ENCODE measurements around the gene GLB1L2.
"Not testable (repeated sequence)": the region's sequence is repeated elsewhere in the genome, so short reads cannot be mapped to it uniquely, and the experiment has no call there.

Gene GLB1L2

GRCh38 chr11:134328433-134328832 lies 3.4 kb upstream of the GLB1L2 start:
- no peak for DNase-seq

GRCh38 chr11:134330611-134331353 lies 1.0 kb upstream of the GLB1L2 start:
- no peak for DNase-seq

GRCh38 chr11:134332189-134332631 lies 422 bp downstream of the GLB1L2 start:
- DNase-seq: peak; percentile 16

- DNase-seq: no peak
Measured at GRCh38 chr11:134332782-134333181, 994 bp downstream of the GLB1L2 start.

GRCh38 chr11:134333312-134333711 lies 1.5 kb downstream of the GLB1L2 start:
- DNase-seq: no peak

- no peak for DNase-seq
Measured at GRCh38 chr11:134333946-134334345, 2.2 kb downstream of the GLB1L2 start.

- no peak for DNase-seq
Measured at GRCh38 chr11:134334796-134335571, 3.2 kb downstream of the GLB1L2 start.

- no peak for DNase-seq
Measured at GRCh38 chr11:134337051-134337450, 5.3 kb downstream of the GLB1L2 start.

- no peak for DNase-seq
Measured at GRCh38 chr11:134338068-134338467, 6.3 kb downstream of the GLB1L2 start.

GRCh38 chr11:134338654-134339053 lies 6.9 kb downstream of the GLB1L2 start:
- no peak for DNase-seq

GRCh38 chr11:134339756-134340155 lies 8.0 kb downstream of the GLB1L2 start:
- no peak for DNase-seq

- DNase-seq: no peak
Measured at GRCh38 chr11:134340354-134340964, 8.7 kb downstream of the GLB1L2 start.

GRCh38 chr11:134341805-134342571 lies 10.2 kb downstream of the GLB1L2 start:
- no peak for DNase-seq

GRCh38 chr11:134342572-134343340 lies 11.0 kb downstream of the GLB1L2 start:
- no peak for DNase-seq

GRCh38 chr11:134343646-134344045 lies 11.9 kb downstream of the GLB1L2 start:
- DNase-seq: no peak

- not testable (repeated sequence) for DNase-seq
Measured at GRCh38 chr11:134344497-134345236, 12.9 kb downstream of the GLB1L2 start.

- DNase-seq: no peak
Measured at GRCh38 chr11:134345237-134345550, 13.4 kb downstream of the GLB1L2 start.

GRCh38 chr11:134346101-134346975 lies 14.6 kb downstream of the GLB1L2 start:
- no peak for DNase-seq

GRCh38 chr11:134346976-134347350 lies 15.2 kb downstream of the GLB1L2 start:
- DNase-seq: no peak

GRCh38 chr11:134347441-134347840 lies 15.7 kb downstream of the GLB1L2 start:
- no peak for DNase-seq
